HCT116 (cell line): ENCODE data around the gene EMP1. TPM values are rescaled to one million over a fixed set of nuclear protein-coding genes. Genes with fewer than 3 reads are reported as not detected.

ENCODE experiments used
- ATAC-seq: fragments of 200-7000 bp; cut with Tn5 transposase; 2 replicates; pipeline ENCODE4 v1.9.1; 2020; ENCODE audit warnings: mild to moderate bottlenecking, moderate library complexity
- BruUV-seq: library from RNA; stranded (reverse); fragments of 400-500 nt; replicated peaks from 2 replicates; lab custom pipeline; 2021; lab: Mats Ljungman, UMichigan
- CTCF ChIA-PET: fragments of 300-600 bp; sonication (Branson Sonifier 250); formaldehyde crosslinking; loops from one replicate; lab custom pipeline; 2021; ENCODE audit warnings: antibody characterized with exemption; lab: Charles Lee
- POLR2A ChIA-PET: fragments of 300-600, 350-600 bp; sonication (Branson Sonifier 250); formaldehyde crosslinking; loops from one replicate; lab custom pipeline; 2021; ENCODE audit warnings: antibody characterized with exemption; lab: Charles Lee
- RAD21 ChIA-PET, 2 experiments: fragments of 300-600 bp; sonication (Branson Sonifier 250); formaldehyde crosslinking; loops; one replicate each; lab custom pipeline; 2023; ENCODE audit warnings: low total read pairs in 2 of 2; ENCODE audit not compliant: uncharacterized antibody in 2 of 2, unreplicated experiment in 2 of 2, low non-redundant PET in 1 of 2; lab: Charles Lee
- DNase-seq: peaks from one replicate; pipeline ENCODE4 v3.0.0-alpha.2; 2010; ENCODE audit warnings: low read depth, low spot score
- H2AFZ ChIP-seq: fragments of 200-600 bp; shearing (Covaris generic), sonication (generic); 2 replicates; pipeline ENCODE4 v1.6.1; 2017; ENCODE audit warnings: low read depth, mixed run types, mixed read lengths, antibody characterized with exemption, low read length; ENCODE audit not compliant: poor library complexity, severe bottlenecking
- H3K27ac ChIP-seq: 2 replicates; pipeline ENCODE4 v1.5.1; 2012; ENCODE audit warnings: low read depth, low read length
- H3K27me3 ChIP-seq: fragments of 200-600 bp; sonication (generic); 2 replicates; pipeline ENCODE4 v1.6.1; 2016; ENCODE audit warnings: mixed run types, low read length, mixed read lengths; ENCODE audit not compliant: insufficient read depth
- H3K36me3 ChIP-seq, 2 experiments: fragments of 200-500 bp in 1 of 2; fragments of 200-600 bp in 1 of 2; sonication (Bioruptor generic) in 1 of 2; sonication (generic) in 1 of 2; 2 replicates each; pipeline versions ENCODE4 v1.5.1 to v1.6.1; 2014 to 2016; ENCODE audit warnings: low read length in 2 of 2, inconsistent platforms in 1 of 2, mixed read lengths in 1 of 2, mixed run types in 1 of 2; ENCODE audit not compliant: insufficient read depth in 2 of 2, control insufficient read depth in 1 of 2
- H3K4me1 ChIP-seq, 2 experiments: fragments of 200-600 bp in 1 of 2; sonication (generic) in 1 of 2; 2 replicates each; pipeline versions ENCODE4 v1.5.1 to v1.6.1; 2012 to 2017; ENCODE audit warnings: low read length in 2 of 2, inconsistent platforms in 1 of 2, mild to moderate bottlenecking in 1 of 2, mixed read lengths in 1 of 2, mixed run types in 1 of 2, moderate library complexity in 1 of 2; ENCODE audit not compliant: insufficient read depth in 2 of 2, control insufficient read depth in 1 of 2
- H3K4me2 ChIP-seq: fragments of 200-600 bp; sonication (generic); 2 replicates; pipeline ENCODE4 v1.6.1; 2017; ENCODE audit warnings: mixed run types, low read length, mixed read lengths
- H3K4me3 ChIP-seq, 2 experiments: fragments of 200-600 bp in 1 of 2; sonication (generic) in 1 of 2; replicated peaks in 1 of 2; 2 replicates each; pipeline ENCODE4 v1.5.1; 2011 to 2016; ENCODE audit warnings: low read length in 2 of 2, control low read depth in 1 of 2, low read depth in 1 of 2, mild to moderate bottlenecking in 1 of 2, mixed read lengths in 1 of 2, mixed run types in 1 of 2
- H3K79me2 ChIP-seq: fragments of 200-600 bp; sonication (generic); 2 replicates; pipeline ENCODE4 v1.6.1; 2017; ENCODE audit warnings: mild to moderate bottlenecking, mixed run types, low read length, moderate library complexity, mixed read lengths; ENCODE audit not compliant: insufficient read depth
- H3K9ac ChIP-seq: fragments of 200-600 bp; sonication (generic); 2 replicates; pipeline ENCODE4 v1.6.1; 2016; ENCODE audit warnings: low read length, mixed read lengths
- H3K9me2 ChIP-seq: fragments of 200-600 bp; sonication (generic), shearing (Covaris generic); 2 replicates; pipeline ENCODE4 v1.6.1; 2017; ENCODE audit warnings: mixed run types, mild to moderate bottlenecking, moderate library complexity; ENCODE audit not compliant: insufficient read depth
- H3K9me3 ChIP-seq, 2 experiments: fragments of 200-500 bp in 1 of 2; fragments of 200-600 bp in 1 of 2; sonication (Bioruptor generic) in 1 of 2; sonication (generic) in 1 of 2; 2 replicates each; pipeline ENCODE4 v1.6.1; 2014 to 2017; ENCODE audit warnings: low read length in 2 of 2, mixed read lengths in 2 of 2, inconsistent platforms in 1 of 2, low read depth in 1 of 2, mild to moderate bottlenecking in 1 of 2, mixed run types in 1 of 2, moderate library complexity in 1 of 2; ENCODE audit not compliant: control insufficient read depth in 1 of 2, insufficient read depth in 1 of 2
- H4K20me1 ChIP-seq: fragments of 200-600 bp; sonication (generic), shearing (Covaris generic); 2 replicates; pipeline ENCODE4 v1.6.1; 2017; ENCODE audit warnings: mixed run types, mild to moderate bottlenecking, moderate library complexity; ENCODE audit not compliant: insufficient read depth
- CBX3 ChIP-seq: IDR thresholded peaks from 2 replicates; pipeline ENCODE4 v1.6.1; 2012; ENCODE audit warnings: low read depth
- EGR1 ChIP-seq: IDR thresholded peaks from 2 replicates; pipeline ENCODE4 v1.6.1; 2012; ENCODE audit warnings: low read depth
- EZH2phosphoT487 ChIP-seq: fragments of 200-600 bp; IDR thresholded peaks from 2 replicates; pipeline ENCODE4 v1.6.1; 2018; ENCODE audit warnings: antibody characterized with exemption, borderline replicate concordance
- JUND ChIP-seq: IDR thresholded peaks from 2 replicates; pipeline ENCODE4 v1.6.1; 2012
- RAD21 ChIP-seq: IDR thresholded peaks from 2 replicates; pipeline ENCODE4 v1.6.1; 2012; ENCODE audit warnings: low read depth, mild to moderate bottlenecking
- SP1 ChIP-seq: IDR thresholded peaks from 2 replicates; pipeline ENCODE4 v1.6.1; 2012; ENCODE audit warnings: low read depth
- ZFX ChIP-seq: fragments of 450-650 bp; IDR thresholded peaks from 2 replicates; pipeline ENCODE4 v1.6.1; 2017
- intact Hi-C: fragments of 100-400 bp; cut with micrococcal nuclease; formaldehyde crosslinking; loops from 2 replicates; pipeline ENCODE4 v1.10.0; 2022
- total RNA-seq: library from RNA; stranded (reverse); gene quantifications from one replicate; pipeline ENCODE4 v1.2.1, GENCODE V29; 2021; ENCODE audit not compliant: unreplicated experiment
- TF ChIP-seq, protein P1 (sequence below), 3 experiments: fragments of 200-600 bp in 1 of 3; sonication (generic) in 1 of 3; IDR thresholded peaks in 2 of 3; conservative IDR thresholded peaks in 1 of 3; 2 replicates each; pipeline ENCODE4 v1.5.1; 2012 to 2017; ENCODE audit warnings: low read depth in 2 of 3, low read length in 2 of 3, antibody characterized with exemption in 1 of 3, borderline replicate concordance in 1 of 3, control low read depth in 1 of 3, mild to moderate bottlenecking in 1 of 3, mixed read lengths in 1 of 3, mixed run types in 1 of 3, moderate library complexity in 1 of 3; ENCODE audit not compliant: insufficient read depth in 1 of 3
- TF ChIP-seq, protein P2 (sequence below): IDR thresholded peaks from 2 replicates; pipeline ENCODE4 v1.6.1; 2011; ENCODE audit warnings: mild to moderate bottlenecking, low read length, moderate library complexity; ENCODE audit not compliant: insufficient replicate concordance; ENCODE audit errors: extremely low read depth

EMP1 gene
- total RNA-seq, 1 experiment from 2014 or later = 110 TPM

- Histone ChIP-seq H3K36me3 (no peaks in the 10 kb centered on the region), H3K27ac (no peak overlapping the region), H4K20me1 (no peaks in the 10 kb centered on the region), H3K4me3 (no peak overlapping the region), H3K27me3 (no peaks in the 10 kb centered on the region), H3K4me1 (peaks cover 12 to 37% of the 10 kb centered on the region in 2 experiments), H3K9ac (no peak overlapping the region), H3K9me2 (no peaks in the 10 kb centered on the region), H3K79me2 (no peaks in the 10 kb centered on the region), H2AFZ (peak overlapping the region; percentile 58), H3K9me3 (no peaks in the 10 kb centered on the region), H3K4me2 (no peak overlapping the region)
- no TSS peak for BruUV-seq
- ChIA-PET CTCF (interaction anchor here (0.9 kb wide), 1 partner anchor 10 kb away, joined by 3 read pairs; no protein-coding TSS in a partner anchor), POLR2A (interaction anchor here (1.9 kb wide), 1 partner anchor 35 kb away, joined by 5 read pairs; the partner anchor contains the start of gene EMP1)
- ATAC-seq (peak; percentile 71), DNase-seq (no peak)
- TF ChIP-seq, protein P1, sequence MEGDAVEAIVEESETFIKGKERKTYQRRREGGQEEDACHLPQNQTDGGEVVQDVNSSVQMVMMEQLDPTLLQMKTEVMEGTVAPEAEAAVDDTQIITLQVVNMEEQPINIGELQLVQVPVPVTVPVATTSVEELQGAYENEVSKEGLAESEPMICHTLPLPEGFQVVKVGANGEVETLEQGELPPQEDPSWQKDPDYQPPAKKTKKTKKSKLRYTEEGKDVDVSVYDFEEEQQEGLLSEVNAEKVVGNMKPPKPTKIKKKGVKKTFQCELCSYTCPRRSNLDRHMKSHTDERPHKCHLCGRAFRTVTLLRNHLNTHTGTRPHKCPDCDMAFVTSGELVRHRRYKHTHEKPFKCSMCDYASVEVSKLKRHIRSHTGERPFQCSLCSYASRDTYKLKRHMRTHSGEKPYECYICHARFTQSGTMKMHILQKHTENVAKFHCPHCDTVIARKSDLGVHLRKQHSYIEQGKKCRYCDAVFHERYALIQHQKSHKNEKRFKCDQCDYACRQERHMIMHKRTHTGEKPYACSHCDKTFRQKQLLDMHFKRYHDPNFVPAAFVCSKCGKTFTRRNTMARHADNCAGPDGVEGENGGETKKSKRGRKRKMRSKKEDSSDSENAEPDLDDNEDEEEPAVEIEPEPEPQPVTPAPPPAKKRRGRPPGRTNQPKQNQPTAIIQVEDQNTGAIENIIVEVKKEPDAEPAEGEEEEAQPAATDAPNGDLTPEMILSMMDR (IDR thresholded peaks at IDR 0.05 in 2 of 3, conservative IDR thresholded peaks at IDR 0.05 in 1 of 3; ENCODE audit: borderline replicate concordance in 1 of 3, insufficient read depth in 1 of 3, low read depth in 2 of 3, low read length in 2 of 3) = peak in 2 of 3 experiments; percentile 42 to 62; a peak in 4 of 6 replicates
- TF ChIP-seq JUND = no peak
- no peak for TF ChIP-seq EGR1
- TF ChIP-seq RAD21 = no peak; the same call in 1 of the 2 replicates
- TF ChIP-seq, protein P2, sequence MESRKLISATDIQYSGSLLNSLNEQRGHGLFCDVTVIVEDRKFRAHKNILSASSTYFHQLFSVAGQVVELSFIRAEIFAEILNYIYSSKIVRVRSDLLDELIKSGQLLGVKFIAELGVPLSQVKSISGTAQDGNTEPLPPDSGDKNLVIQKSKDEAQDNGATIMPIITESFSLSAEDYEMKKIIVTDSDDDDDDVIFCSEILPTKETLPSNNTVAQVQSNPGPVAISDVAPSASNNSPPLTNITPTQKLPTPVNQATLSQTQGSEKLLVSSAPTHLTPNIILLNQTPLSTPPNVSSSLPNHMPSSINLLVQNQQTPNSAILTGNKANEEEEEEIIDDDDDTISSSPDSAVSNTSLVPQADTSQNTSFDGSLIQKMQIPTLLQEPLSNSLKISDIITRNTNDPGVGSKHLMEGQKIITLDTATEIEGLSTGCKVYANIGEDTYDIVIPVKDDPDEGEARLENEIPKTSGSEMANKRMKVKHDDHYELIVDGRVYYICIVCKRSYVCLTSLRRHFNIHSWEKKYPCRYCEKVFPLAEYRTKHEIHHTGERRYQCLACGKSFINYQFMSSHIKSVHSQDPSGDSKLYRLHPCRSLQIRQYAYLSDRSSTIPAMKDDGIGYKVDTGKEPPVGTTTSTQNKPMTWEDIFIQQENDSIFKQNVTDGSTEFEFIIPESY = no peak
- TF ChIP-seq SP1 = no peak
- TF ChIP-seq CBX3 = no peak
- TF ChIP-seq EZH2phosphoT487 = no peak
- TF ChIP-seq ZFX = no peak
- TF ChIP-seq, all 23 proteins: peak for 1
- RAD21 ChIA-PET = no interaction called here
- intact Hi-C loops = no loop called here
These were observed 35.4 kb upstream of the EMP1 start for GRCh38 chr12:13161172-13161571.
